ENCODE results near the gene CCDC13. TPM values are rescaled to one million over a fixed set of nuclear protein-coding genes. Genes with fewer than 3 reads are reported as not detected.
A peak's percentile ranks its signal among the peaks of the same experiment; 100 is the strongest.

The CCDC13 gene
- total RNA-seq, 1 experiment from 2014 or later: 0.79 TPM

GRCh38 chr3:42725454-42725853 lies 47.6 kb downstream of the CCDC13 start:
- DNase-seq (ENCODE audit: low spot score) (no peak), ATAC-seq (no peak)
- POLR2A ChIA-PET: no interaction called here
- Mint-ChIP-seq H3K9me3 (peaks cover 14% of the 10 kb centered on the region), H3K4me3 (no peak overlapping the region), H3K27me3 (ENCODE audit: low read depth) (peaks cover 4% of the 10 kb centered on the region; the same call in 1 of the 2 replicates), H3K36me3 (peaks cover 4% of the 10 kb centered on the region; the same call in 1 of the 2 replicates), H3K27ac (peak overlapping the region; percentile 13; the same call in 1 of the 2 replicates), H3K4me1 (peaks cover 9% of the 10 kb centered on the region)
- CTCF ChIA-PET: interaction anchor here (3.5 kb wide), 1 partner anchor 14 kb away, joined by 14 read pairs; no protein-coding TSS in a partner anchor
- TF ChIP-seq ZBTB21 (CRISPR knock-in tag; IDR thresholded peaks at IDR 0.05; ENCODE audit: borderline replicate concordance): no peak
- TF ChIP-seq PRDM15 (CRISPR knock-in tag; IDR thresholded peaks at IDR 0.05): no peak
- TF ChIP-seq ZNF121 (CRISPR knock-in tag; IDR thresholded peaks at IDR 0.05): no peak
- no peak for TF ChIP-seq RELA (CRISPR knock-in tag; IDR thresholded peaks at IDR 0.05; ENCODE audit: borderline replicate concordance)
- TF ChIP-seq ATF1 (CRISPR knock-in tag; IDR thresholded peaks at IDR 0.05): no peak
- no peak for TF ChIP-seq ELF4 (CRISPR knock-in tag; IDR thresholded peaks at IDR 0.05; ENCODE audit: low read depth)
- TF ChIP-seq PREB (CRISPR knock-in tag; IDR thresholded peaks at IDR 0.05; ENCODE audit: borderline replicate concordance): no peak
- no peak for TF ChIP-seq CBFB (CRISPR knock-in tag; IDR thresholded peaks at IDR 0.05; ENCODE audit: low read depth)
- TF ChIP-seq MLX (CRISPR knock-in tag; IDR thresholded peaks at IDR 0.05): no peak
- TF ChIP-seq JAZF1 (CRISPR knock-in tag; IDR thresholded peaks at IDR 0.05): no peak
- no peak for TF ChIP-seq AR (CRISPR knock-in tag; IDR thresholded peaks at IDR 0.05)
- TF ChIP-seq ZNF317 (CRISPR knock-in tag; IDR thresholded peaks at IDR 0.05; ENCODE audit: borderline replicate concordance, low read depth): no peak
- TF ChIP-seq HMGA2 (CRISPR knock-in tag; IDR thresholded peaks at IDR 0.05): no peak
- no peak for TF ChIP-seq ZNF512 (CRISPR knock-in tag; IDR thresholded peaks at IDR 0.05; ENCODE audit: borderline replicate concordance)
- TF ChIP-seq CDX4 (CRISPR knock-in tag; IDR thresholded peaks at IDR 0.05; ENCODE audit: borderline replicate concordance): no peak

Measured in WTC11 (cell line).